HFFc6 (cell line): ENCODE data around the gene CTNNAL1. TPM values are rescaled to one million over a fixed set of nuclear protein-coding genes. Genes with fewer than 3 reads are reported as not detected.
A peak's percentile ranks its signal among the peaks of the same experiment; 100 is the strongest.

ENCODE experiments used
- DNase-seq: peaks from one replicate; pipeline ENCODE4 v3.0.0-alpha.2; 2018
- H3K27ac Mint-ChIP-seq: 2 replicates; pipeline ENCODE4 v1.8.0; 2020; ENCODE audit warnings: mild to moderate bottlenecking, mixed read lengths
- H3K27me3 Mint-ChIP-seq: 2 replicates; pipeline ENCODE4 v1.8.0; 2021; ENCODE audit warnings: mild to moderate bottlenecking, moderate library complexity, mixed read lengths; ENCODE audit not compliant: insufficient read depth
- H3K36me3 Mint-ChIP-seq: 2 replicates; pipeline ENCODE4 v1.8.0; 2021; ENCODE audit warnings: low read depth, mixed read lengths
- H3K4me1 Mint-ChIP-seq: 2 replicates; pipeline ENCODE4 v1.8.0; 2020; ENCODE audit warnings: low read depth, mixed read lengths
- H3K4me3 Mint-ChIP-seq: 2 replicates; pipeline ENCODE4 v1.8.0; 2020; ENCODE audit warnings: mild to moderate bottlenecking, moderate library complexity, mixed read lengths
- H3K9me3 Mint-ChIP-seq: 2 replicates; pipeline ENCODE4 v1.8.0; 2020; ENCODE audit warnings: mild to moderate bottlenecking, mixed read lengths
- CTCF ChIP-seq: fragments of 200-600 bp; sonication (generic); IDR thresholded peaks from 2 replicates; pipeline ENCODE4 v1.5.0; 2021; ENCODE audit warnings: antibody characterized with exemption, mild to moderate bottlenecking
- total RNA-seq, 6 experiments: library from RNA; stranded (reverse); fragmentation: NEBNext Ultra II Directional; extraction: Animal tissue kit (Norgen Biotek cat#: 25700); gene quantifications; 2 replicates in 1 of 6; 3 replicates in 5 of 6; pipeline ENCODE4 v1.2.3, GENCODE V29; 2021

The CTNNAL1 gene
- total RNA-seq, 6 experiments from 2014 or later = 95.3 to 112 (median 107) TPM

GRCh38 chr9:109017493-109017892 is 4.2 kb upstream of the CTNNAL1 start:
- Mint-ChIP-seq H3K4me1 (peaks cover 28% of the 10 kb centered on the region), H3K27ac (no peak overlapping the region; the same call in 1 of the 2 replicates), H3K36me3 (peaks cover 15% of the 10 kb centered on the region), H3K4me3 (no peak overlapping the region), H3K27me3 (peaks cover 3% of the 10 kb centered on the region), H3K9me3 (no peaks in the 10 kb centered on the region)
- TF ChIP-seq CTCF = no peak
- DNase-seq = no peak

GRCh38 chr9:109017061-109017460 is 3.8 kb upstream of the CTNNAL1 start:
- no peak for TF ChIP-seq CTCF
- DNase-seq = no peak
- peaks cover 18% of the 10 kb centered on the region for H3K36me3 Mint-ChIP-seq
- H3K27ac Mint-ChIP-seq = no peak overlapping the region
- no peaks in the 10 kb centered on the region for H3K9me3 Mint-ChIP-seq
- peaks cover 28% of the 10 kb centered on the region for H3K4me1 Mint-ChIP-seq
- H3K4me3 Mint-ChIP-seq = no peak overlapping the region
- H3K27me3 Mint-ChIP-seq = peaks cover 5% of the 10 kb centered on the region

- H3K4me3 Mint-ChIP-seq = no peak overlapping the region
These were observed 2.8 kb upstream of the CTNNAL1 start for GRCh38 chr9:109016132-109016531.

GRCh38 chr9:109014608-109015280 is 1.4 kb upstream of the CTNNAL1 start:
- Mint-ChIP-seq H3K4me1 (peaks cover 50% of the 10 kb centered on the region), H3K27ac (peak overlapping the region; percentile 87), H3K36me3 (peaks cover 21% of the 10 kb centered on the region), H3K4me3 (peak overlapping the region; percentile 89; the same call in 1 of the 2 replicates), H3K9me3 (no peaks in the 10 kb centered on the region), H3K27me3 (peaks cover 5% of the 10 kb centered on the region)
- no peak for TF ChIP-seq CTCF
- no peak for DNase-seq

More at GRCh38 chr9:109016132-109016531, 2.8 kb upstream of the CTNNAL1 start:
- no peaks in the 10 kb centered on the region for H3K9me3 Mint-ChIP-seq
- peaks cover 23% of the 10 kb centered on the region for H3K36me3 Mint-ChIP-seq
- H3K27me3 Mint-ChIP-seq = peaks cover 5% of the 10 kb centered on the region
- no peak for TF ChIP-seq CTCF
- no peak overlapping the region for H3K27ac Mint-ChIP-seq
- DNase-seq = no peak
- H3K4me1 Mint-ChIP-seq = peaks cover 38% of the 10 kb centered on the region

GRCh38 chr9:109013679-109014607 is 644 bp upstream of the CTNNAL1 start:
- Mint-ChIP-seq H3K4me3 (peak overlapping the region; percentile 89), H3K27ac (peak overlapping the region; percentile 87), H3K27me3 (peaks cover 5% of the 10 kb centered on the region), H3K9me3 (no peaks in the 10 kb centered on the region), H3K4me1 (peaks cover 56% of the 10 kb centered on the region), H3K36me3 (peaks cover 19% of the 10 kb centered on the region)
- DNase-seq = peak; percentile 28
- no peak for TF ChIP-seq CTCF
